GM23338 (cell line): ENCODE data around the gene NFRKB. TPM values are rescaled to one million over a fixed set of nuclear protein-coding genes. Genes with fewer than 3 reads are reported as not detected.

Experiments used
- ATAC-seq: fragments of 200-7000 bp; cut with Tn5 transposase; 3 replicates; pipeline ENCODE4 v1.9.1; 2020
- DNase-seq: peaks from one replicate; pipeline ENCODE4 v3.0.0-alpha.2; 2015; ENCODE audit warnings: low spot score
- H2AFZ ChIP-seq: fragments of 200-600 bp; sonication (generic); 2 replicates; pipeline ENCODE4 v1.8.0; 2016; ENCODE audit warnings: antibody characterized with exemption, mild to moderate bottlenecking, moderate library complexity
- H3F3A ChIP-seq: fragments of 200-600 bp; sonication (generic); replicated peaks from 2 replicates; pipeline ENCODE4 v1.8.0; 2017; ENCODE audit warnings: antibody characterized with exemption, mixed run types, low read depth
- H3K27ac ChIP-seq: fragments of 200-600 bp; sonication (generic); 2 replicates; pipeline ENCODE4 v1.6.1; 2016; ENCODE audit warnings: low read depth
- H3K27me3 ChIP-seq: fragments of 200-600 bp; sonication (generic); 2 replicates; pipeline ENCODE4 v1.8.0; 2016; ENCODE audit warnings: mild to moderate bottlenecking, mixed run types, moderate library complexity; ENCODE audit not compliant: insufficient read depth
- H3K36me3 ChIP-seq: fragments of 200-600 bp; sonication (generic); 2 replicates; pipeline ENCODE4 v1.8.0; 2016; ENCODE audit warnings: mild to moderate bottlenecking; ENCODE audit not compliant: insufficient read depth
- H3K4me1 ChIP-seq: fragments of 200-600 bp; sonication (generic); 2 replicates; pipeline ENCODE4 v1.8.0; 2016; ENCODE audit warnings: mild to moderate bottlenecking, moderate library complexity; ENCODE audit not compliant: insufficient read depth
- H3K4me2 ChIP-seq: fragments of 200-600 bp; sonication (generic); 2 replicates; pipeline ENCODE4 v1.7.1; 2017; ENCODE audit warnings: mixed run types
- H3K4me3 ChIP-seq: fragments of 200-600 bp; sonication (generic); 2 replicates; pipeline ENCODE4 v1.6.1; 2016; ENCODE audit warnings: mixed run types
- H3K79me2 ChIP-seq: fragments of 200-600 bp; sonication (generic); replicated peaks from 2 replicates; pipeline ENCODE4 v1.8.0; 2017; ENCODE audit warnings: mild to moderate bottlenecking; ENCODE audit not compliant: insufficient read depth
- H3K9me2 ChIP-seq: fragments of 200-600 bp; sonication (generic); 2 replicates; pipeline ENCODE4 v1.8.0; 2017; ENCODE audit not compliant: insufficient read depth
- H4K20me1 ChIP-seq: fragments of 200-600 bp; sonication (generic); replicated peaks from 2 replicates; pipeline ENCODE4 v1.8.0; 2017; ENCODE audit warnings: mild to moderate bottlenecking; ENCODE audit not compliant: insufficient read depth
- H3K27ac Mint-ChIP-seq: 2 replicates; pipeline ENCODE4 v1.8.0; 2020; ENCODE audit warnings: inconsistent platforms, mild to moderate bottlenecking, moderate library complexity, mixed read lengths
- H3K27me3 Mint-ChIP-seq: 3 replicates; pipeline ENCODE4 v1.8.0; 2022; ENCODE audit warnings: low read depth, mild to moderate bottlenecking, moderate library complexity, mixed read lengths, inconsistent platforms; ENCODE audit not compliant: insufficient read depth, poor library complexity
- H3K36me3 Mint-ChIP-seq: 3 replicates; pipeline ENCODE4 v1.8.0; 2021; ENCODE audit warnings: low read depth, mild to moderate bottlenecking, inconsistent platforms, moderate library complexity, mixed read lengths
- H3K4me1 Mint-ChIP-seq: 3 replicates; pipeline ENCODE4 v1.8.0; 2020; ENCODE audit warnings: mild to moderate bottlenecking, inconsistent platforms, mixed read lengths
- H3K4me3 Mint-ChIP-seq: 3 replicates; pipeline ENCODE4 v1.8.0; 2021; ENCODE audit warnings: moderate library complexity, mild to moderate bottlenecking, inconsistent platforms, mixed read lengths
- H3K9me3 Mint-ChIP-seq: 3 replicates; pipeline ENCODE4 v1.8.0; 2020; ENCODE audit warnings: moderate library complexity, mild to moderate bottlenecking, inconsistent platforms, mixed read lengths
- CREB1 ChIP-seq: fragments of 250-450 bp; sonication (Bioruptor Pico); IDR thresholded peaks from 2 replicates; pipeline ENCODE4 v1.5.0; 2020; ENCODE audit warnings: low read depth, mild to moderate bottlenecking, moderate library complexity
- EZH2phosphoT487 ChIP-seq: fragments of 200-600 bp; sonication (generic); IDR thresholded peaks from one replicate; pipeline ENCODE4 v1.8.1; 2018; ENCODE audit warnings: antibody characterized with exemption; ENCODE audit not compliant: unreplicated experiment
- JUNB ChIP-seq: IDR thresholded peaks from one replicate; pipeline ENCODE4 v1.6.1; 2016; ENCODE audit warnings: antibody characterized with exemption; ENCODE audit not compliant: unreplicated experiment
- NANOG ChIP-seq: IDR thresholded peaks from 2 replicates; pipeline ENCODE4 v1.6.1; 2016; ENCODE audit warnings: antibody characterized with exemption, borderline replicate concordance
- POLR2AphosphoS5 ChIP-seq: IDR thresholded peaks from 2 replicates; pipeline ENCODE4 v1.6.1; 2016; ENCODE audit warnings: antibody characterized with exemption, low read depth
- ZNF114 ChIP-seq: fragments of 250-450 bp; sonication (Bioruptor Pico); IDR thresholded peaks from 2 replicates; pipeline ENCODE4 v1.5.0; 2020; ENCODE audit warnings: mild to moderate bottlenecking, moderate library complexity
- ZNF462 ChIP-seq: fragments of 250-450 bp; sonication (Bioruptor Pico); IDR thresholded peaks from 2 replicates; pipeline ENCODE4 v1.5.0; 2020; ENCODE audit warnings: mild to moderate bottlenecking, moderate library complexity
- polyA plus RNA-seq: library from polyadenylated mRNA; unstranded; fragments of >200 nt; fragmentation: Nextera tagmentation; extraction: Ambion mirVana; gene quantifications from 2 replicates; pipeline ENCODE4 v1.2.1, GENCODE V29; 2016
- total RNA-seq: library from RNA; depleted of rRNA; stranded (reverse); fragments of >200 nt; shearing (Covaris generic); gene quantifications from 2 replicates; pipeline ENCODE4 v1.2.3, GENCODE V29; 2014

NFRKB gene
- total and polyA plus RNA-seq, 2 experiments from 2014 or later, result 22.4 to 44.9 TPM

DNA sequence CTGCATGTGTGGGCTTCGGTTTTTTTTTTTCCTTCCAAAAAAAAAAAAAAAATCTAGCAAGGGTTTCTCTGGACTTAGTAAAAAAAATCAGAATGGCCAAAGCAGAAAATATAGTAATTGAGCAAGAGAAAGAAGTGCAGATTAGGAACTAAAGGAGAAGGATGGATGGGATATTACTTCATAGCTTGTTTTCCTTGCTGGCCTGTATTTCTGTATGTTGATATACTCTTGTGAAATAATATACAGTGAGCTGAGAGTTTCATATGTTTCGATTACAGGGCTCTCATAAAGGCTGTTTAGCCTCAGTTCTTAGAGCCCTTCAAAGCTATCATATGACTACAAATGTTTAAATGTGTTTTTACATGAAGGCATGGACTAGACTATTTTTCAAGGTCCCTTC, 34.3 kb upstream of the NFRKB start:
- TF ChIP-seq ZNF462 (CRISPR knock-in tag), result no peak
- no peak for TF ChIP-seq CREB1 (CRISPR knock-in tag)
- TF ChIP-seq POLR2AphosphoS5, result no peak
- no peak overlapping the region for H3K4me3 ChIP-seq
- ATAC-seq, result no peak
- H3K27ac ChIP-seq, result no peak overlapping the region
- peaks cover 3% of the 10 kb centered on the region for H3K27me3 Mint-ChIP-seq
- H3K4me1 ChIP-seq, result peaks cover 10% of the 10 kb centered on the region; the same call in 1 of the 2 replicates
- no peak for DNase-seq
- H3K27me3 ChIP-seq, result no peaks in the 10 kb centered on the region
- H3K4me2 ChIP-seq, result no peak overlapping the region
- H3K4me1 Mint-ChIP-seq, result peaks cover 12% of the 10 kb centered on the region
- no peak overlapping the region for H2AFZ ChIP-seq
- no peaks in the 10 kb centered on the region for H3K9me3 Mint-ChIP-seq
- H3K36me3 Mint-ChIP-seq, result peaks cover 43% of the 10 kb centered on the region
- H3K36me3 ChIP-seq, result peaks cover 10% of the 10 kb centered on the region; the same call in 1 of the 2 replicates
- H3F3A ChIP-seq, result no peaks in the 10 kb centered on the region
- H4K20me1 ChIP-seq, result no peaks in the 10 kb centered on the region
- H3K79me2 ChIP-seq, result no peaks in the 10 kb centered on the region
- H3K9me2 ChIP-seq, result no peaks in the 10 kb centered on the region
- no peak overlapping the region for H3K27ac Mint-ChIP-seq
- no peak overlapping the region for H3K4me3 Mint-ChIP-seq

GRCh38 chr11:129928923-129929692, 33.7 kb upstream of the NFRKB start:
- Histone ChIP-seq H3K4me1 (peaks cover 8% of the 10 kb centered on the region; the same call in 1 of the 2 replicates), H3F3A (no peaks in the 10 kb centered on the region), H3K9me2 (no peaks in the 10 kb centered on the region), H3K27ac (no peak overlapping the region), H4K20me1 (no peaks in the 10 kb centered on the region), H3K36me3 (0 out of 2 replicates have a peak, but pooled peaks cover 10% of the 10 kb centered on the region), H3K27me3 (no peaks in the 10 kb centered on the region), H3K4me3 (no peak overlapping the region), H2AFZ (no peak overlapping the region), H3K79me2 (no peaks in the 10 kb centered on the region), H3K4me2 (no peak overlapping the region)
- no peak overlapping the region for H3K27ac Mint-ChIP-seq
- DNase-seq (no peak), ATAC-seq (no peak)
- H3K27me3 Mint-ChIP-seq, result peaks cover 3% of the 10 kb centered on the region
- peaks cover 5% of the 10 kb centered on the region for H3K4me1 Mint-ChIP-seq
- no peak for TF ChIP-seq ZNF114 (CRISPR knock-in tag)
- TF ChIP-seq EZH2phosphoT487, result no peak
- TF ChIP-seq NANOG, result no peak
- no peak for TF ChIP-seq POLR2AphosphoS5
- TF ChIP-seq JUNB, result no peak
- TF ChIP-seq CREB1 (CRISPR knock-in tag), result no peak
- peaks cover 43% of the 10 kb centered on the region for H3K36me3 Mint-ChIP-seq
- H3K9me3 Mint-ChIP-seq, result no peaks in the 10 kb centered on the region
- no peak overlapping the region for H3K4me3 Mint-ChIP-seq
